Esophagus squamous epithelium (tissue), 4 donors: ENCODE measurements around the gene MAOB.

ENCODE experiments used
- CTCF ChIP-seq, 6 experiments: fragments of 450-650 bp in 4 of 6; fragments of 200-600 bp in 2 of 6; sonication (generic) in 2 of 6; IDR thresholded peaks; one replicate each; pipeline ENCODE4 v1.5.1; 2016 to 2019; ENCODE audit warnings: antibody characterized with exemption in 6 of 6, mild to moderate bottlenecking in 4 of 6, moderate library complexity in 4 of 6
- POLR2A ChIP-seq, 4 donors: fragments of 450-650 bp; IDR thresholded peaks; one replicate each; pipeline ENCODE4 v1.6.1; 2017; ENCODE audit warnings: antibody characterized with exemption in 4 of 4, mild to moderate bottlenecking in 4 of 4, moderate library complexity in 3 of 4

- TF ChIP-seq CTCF (IDR thresholded peaks at IDR 0.05) (no peak), POLR2A (IDR thresholded peaks at IDR 0.05) (no peak)
Measured at GRCh38 chrX:43813319-43813718, 68.9 kb downstream of the MAOB start.
